Testis (tissue), 3 donors: ENCODE results near the gene TRIO. TPM values are rescaled to one million over a fixed set of nuclear protein-coding genes. Genes with fewer than 3 reads are reported as not detected.

Experiments used
- DNase-seq: peaks from one replicate; pipeline ENCODE4 v3.0.0-alpha.2; 2019
- H3K27ac ChIP-seq, 2 donors: fragments of 200-600 bp; sonication (generic); one replicate each; pipeline ENCODE4 v1.5.1; 2019
- H3K27me3 ChIP-seq: fragments of 200-600 bp; sonication (generic); one replicate; pipeline ENCODE4 v1.5.1; 2019
- H3K36me3 ChIP-seq: fragments of 200-600 bp; sonication (generic); one replicate; pipeline ENCODE4 v1.5.1; 2017; ENCODE audit warnings: low read depth; ENCODE audit errors: missing control alignments
- H3K4me1 ChIP-seq: fragments of 200-600 bp; sonication (generic); one replicate; pipeline ENCODE4 v1.5.1; 2019
- H3K4me3 ChIP-seq, 2 donors: fragments of 200-600 bp; sonication (generic); one replicate each; pipeline ENCODE4 v1.5.1; 2017 to 2019
- H3K9me3 ChIP-seq: fragments of 200-600 bp; sonication (generic); one replicate; pipeline ENCODE4 v1.5.1; 2017
- POLR2A ChIP-seq: fragments of 450-650 bp; IDR thresholded peaks from one replicate; pipeline ENCODE4 v1.6.1; 2017; ENCODE audit warnings: antibody characterized with exemption, mild to moderate bottlenecking, moderate library complexity
- WGBS, 2 donors: methylation state at CpG; one replicate each; pipeline ENCODE4 v1.1.5; 2018; 5-methylcytosine and 5-hydroxymethylcytosine counted together
- intact Hi-C: fragments of 100-400 bp; cut with DNase I; formaldehyde crosslinking; loops from one replicate; pipeline ENCODE4 v1.15.1; 2023; ENCODE audit warnings: low total_unique reads
- polyA plus RNA-seq: library from polyadenylated mRNA; stranded (reverse); fragments of 350-450 nt; fragmentation: Illumina TruSeq; extraction: RNeasy Lipid Tissue Mini Kit (QIAGEN cat#74804); gene quantifications from one replicate; pipeline ENCODE4 v1.2.3, GENCODE V29; 2014; ENCODE audit warnings: low read depth, low replicate concordance; ENCODE audit not compliant: insufficient read depth
- total RNA-seq, 2 donors: library from RNA; depleted of rRNA; stranded (reverse); fragments of >200 nt; gene quantifications; one replicate each; pipeline ENCODE4 v1.2.3, GENCODE V29; 2016
- TF ChIP-seq, protein P1 (sequence below), 3 experiments: fragments of 450-650 bp in 2 of 3; fragments of 200-600 bp in 1 of 3; sonication (generic) in 1 of 3; IDR thresholded peaks; one replicate each; pipeline ENCODE4 v1.5.1; 2016 to 2019; ENCODE audit warnings: antibody characterized with exemption in 3 of 3, mild to moderate bottlenecking in 2 of 3, moderate library complexity in 1 of 3

Gene TRIO
- total and polyA plus RNA-seq, 3 donors from 2014 or later, result 47.2 to 295 (median 249) TPM

- H3K36me3 ChIP-seq, result no peaks in the 10 kb centered on the region
- TF ChIP-seq, protein P1, sequence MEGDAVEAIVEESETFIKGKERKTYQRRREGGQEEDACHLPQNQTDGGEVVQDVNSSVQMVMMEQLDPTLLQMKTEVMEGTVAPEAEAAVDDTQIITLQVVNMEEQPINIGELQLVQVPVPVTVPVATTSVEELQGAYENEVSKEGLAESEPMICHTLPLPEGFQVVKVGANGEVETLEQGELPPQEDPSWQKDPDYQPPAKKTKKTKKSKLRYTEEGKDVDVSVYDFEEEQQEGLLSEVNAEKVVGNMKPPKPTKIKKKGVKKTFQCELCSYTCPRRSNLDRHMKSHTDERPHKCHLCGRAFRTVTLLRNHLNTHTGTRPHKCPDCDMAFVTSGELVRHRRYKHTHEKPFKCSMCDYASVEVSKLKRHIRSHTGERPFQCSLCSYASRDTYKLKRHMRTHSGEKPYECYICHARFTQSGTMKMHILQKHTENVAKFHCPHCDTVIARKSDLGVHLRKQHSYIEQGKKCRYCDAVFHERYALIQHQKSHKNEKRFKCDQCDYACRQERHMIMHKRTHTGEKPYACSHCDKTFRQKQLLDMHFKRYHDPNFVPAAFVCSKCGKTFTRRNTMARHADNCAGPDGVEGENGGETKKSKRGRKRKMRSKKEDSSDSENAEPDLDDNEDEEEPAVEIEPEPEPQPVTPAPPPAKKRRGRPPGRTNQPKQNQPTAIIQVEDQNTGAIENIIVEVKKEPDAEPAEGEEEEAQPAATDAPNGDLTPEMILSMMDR (IDR thresholded peaks at IDR 0.05), result no peak
- no peak for TF ChIP-seq POLR2A
- H3K27me3 ChIP-seq, result no peaks in the 10 kb centered on the region
- H3K27ac ChIP-seq, result no peak overlapping the region
- no peak overlapping the region for H3K4me3 ChIP-seq
- H3K9me3 ChIP-seq, result no peaks in the 10 kb centered on the region
- no peak for DNase-seq
- 67 to 74% methylated on average over 2 of the region's 2 CpGs for WGBS, 2 donors
- no peaks in the 10 kb centered on the region for H3K4me1 ChIP-seq
- intact Hi-C loops, result no loop called here
Observed at GRCh38 chr5:14239951-14240350, 96.8 kb downstream of the TRIO start.

GRCh38 chr5:14240359-14240758 is 97.2 kb downstream of the TRIO start:
- intact Hi-C loops, result no loop called here

DNA sequence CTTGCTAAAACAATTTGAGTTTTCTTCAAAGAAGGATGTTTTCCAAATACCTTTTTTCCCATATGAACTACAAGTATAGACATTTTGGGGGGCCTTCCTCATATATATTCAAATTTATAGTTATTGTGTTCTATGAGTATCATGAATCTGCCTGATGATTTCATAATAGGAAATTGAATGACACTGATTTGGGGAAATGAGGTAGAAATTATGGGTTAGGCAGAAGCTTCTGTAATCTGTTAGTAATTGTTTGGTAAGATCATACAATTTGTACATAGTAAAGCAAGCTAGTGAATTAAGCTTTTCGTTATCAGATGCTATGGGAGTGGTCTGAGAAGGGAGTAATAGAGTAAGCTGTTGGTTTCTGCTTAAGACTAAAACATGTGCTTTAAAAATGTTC is 98.0 kb downstream of the TRIO start:
- H3K4me1 ChIP-seq, result no peaks in the 10 kb centered on the region
- intact Hi-C loops, result no loop called here
- DNase-seq, result no peak
- TF ChIP-seq, protein P1 (IDR thresholded peaks at IDR 0.05), result no peak
- TF ChIP-seq POLR2A, result no peak
- H3K27ac ChIP-seq, result no peak overlapping the region
- no peak overlapping the region for H3K4me3 ChIP-seq
- 50 to 63% methylated on average over 1 of the region's 1 CpG for WGBS, 2 donors
- H3K9me3 ChIP-seq, result no peaks in the 10 kb centered on the region
- no peaks in the 10 kb centered on the region for H3K27me3 ChIP-seq
- no peaks in the 10 kb centered on the region for H3K36me3 ChIP-seq

More at GRCh38 chr5:14240359-14240758, 97.2 kb downstream of the TRIO start:
- H3K27ac ChIP-seq, result no peak overlapping the region
- no peaks in the 10 kb centered on the region for H3K4me1 ChIP-seq
- no peaks in the 10 kb centered on the region for H3K36me3 ChIP-seq
- H3K4me3 ChIP-seq, result no peak overlapping the region
- DNase-seq, result no peak
- H3K27me3 ChIP-seq, result no peaks in the 10 kb centered on the region
- TF ChIP-seq, protein P1 (IDR thresholded peaks at IDR 0.05), result no peak
- TF ChIP-seq POLR2A, result no peak
- H3K9me3 ChIP-seq, result no peaks in the 10 kb centered on the region
- WGBS, 2 donors, result 73 to 94% methylated on average over 2 of the region's 2 CpGs

DNA sequence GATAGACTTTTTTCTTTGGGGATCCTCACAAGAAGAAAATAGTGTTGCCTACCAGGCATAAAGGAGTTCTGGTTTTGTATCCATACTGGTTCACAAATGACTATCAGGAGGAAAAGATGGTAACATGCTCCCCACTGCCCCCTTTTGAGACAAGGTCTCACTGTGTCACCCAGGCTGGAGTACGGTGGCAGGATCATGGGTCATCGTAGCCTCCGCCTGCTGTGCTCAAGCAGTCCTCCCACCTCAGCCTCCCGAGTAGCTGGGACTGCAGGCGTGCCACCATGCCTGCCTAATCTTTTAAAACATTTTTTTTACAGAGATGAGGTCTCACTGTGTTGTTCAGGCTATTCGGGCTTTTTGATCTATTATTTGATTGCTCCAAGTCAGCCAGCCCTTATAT is 99.3 kb downstream of the TRIO start:
- Histone ChIP-seq H3K36me3 (no peaks in the 10 kb centered on the region), H3K27ac (no peak overlapping the region), H3K27me3 (no peaks in the 10 kb centered on the region), H3K4me1 (no peaks in the 10 kb centered on the region), H3K9me3 (no peaks in the 10 kb centered on the region), H3K4me3 (no peak overlapping the region)
- 85 to 89% methylated on average over 6 of the region's 6 CpGs for WGBS, 2 donors
- intact Hi-C loops, result no loop called here
- no peak for DNase-seq
- TF ChIP-seq POLR2A, result no peak
- TF ChIP-seq, protein P1 (IDR thresholded peaks at IDR 0.05), result no peak

GRCh38 chr5:14242871-14243383 is 99.8 kb downstream of the TRIO start:
- no peaks in the 10 kb centered on the region for H3K9me3 ChIP-seq
- no peaks in the 10 kb centered on the region for H3K4me1 ChIP-seq
- no peak for DNase-seq
- no peaks in the 10 kb centered on the region for H3K36me3 ChIP-seq
- TF ChIP-seq POLR2A, result no peak
- TF ChIP-seq, protein P1 (IDR thresholded peaks at IDR 0.05), result no peak
- intact Hi-C loops, result no loop called here
- 87 to 92% methylated on average over 7 of the region's 7 CpGs for WGBS, 2 donors
- no peak overlapping the region for H3K27ac ChIP-seq
- no peak overlapping the region for H3K4me3 ChIP-seq
- no peaks in the 10 kb centered on the region for H3K27me3 ChIP-seq
